HEK293 (cell line): ENCODE measurements around the gene IRF2.

Experiments used
- CTCF ChIP-seq: fragments of 450-650 bp; formaldehyde crosslinking; IDR thresholded peaks from 2 replicates; pipeline ENCODE4 v1.5.1; 2016; ENCODE audit warnings: missing biosample characterization, missing genetic modification characterization
- ZNF266 ChIP-seq: fragments of 450-650 bp; formaldehyde crosslinking; IDR thresholded peaks from 2 replicates; pipeline ENCODE4 v1.5.1; 2016; ENCODE audit warnings: missing biosample characterization, missing genetic modification characterization, low read depth
- ZNF510 ChIP-seq: fragments of 450-650 bp; formaldehyde crosslinking; IDR thresholded peaks from 2 replicates; pipeline ENCODE4 v1.5.1; 2018; ENCODE audit warnings: mild to moderate bottlenecking, missing genetic modification characterization, missing biosample characterization; ENCODE audit not compliant: insufficient replicate concordance
- ZNF521 ChIP-seq: fragments of 450-650 bp; formaldehyde crosslinking; IDR thresholded peaks from 2 replicates; pipeline ENCODE4 v1.5.1; 2017; ENCODE audit warnings: missing biosample characterization, mild to moderate bottlenecking, missing genetic modification characterization
- ZNF600 ChIP-seq: fragments of 450-650 bp; formaldehyde crosslinking; IDR thresholded peaks from 2 replicates; pipeline ENCODE4 v1.5.1; 2016; ENCODE audit warnings: missing biosample characterization, missing genetic modification characterization
- ZNF785 ChIP-seq: fragments of 450-650 bp; formaldehyde crosslinking; IDR thresholded peaks from 2 replicates; pipeline ENCODE4 v1.5.1; 2016; ENCODE audit warnings: missing biosample characterization, missing genetic modification characterization

GRCh38 chr4:184450743-184451535 lies 23.4 kb downstream of the IRF2 start:
- TF ChIP-seq CTCF (no peak), ZNF785 (tag by site-specific recombination) (no peak), ZNF510 (tag by site-specific recombination) (no peak), ZNF600 (tag by site-specific recombination) (no peak), ZNF521 (no peak), ZNF266 (tag by site-specific recombination) (no peak)
